Lung (tissue), 12 donors: ENCODE measurements around the gene HERC6. TPM values are rescaled to one million over a fixed set of nuclear protein-coding genes. Genes with fewer than 3 reads are reported as not detected.
"Not testable (repeated sequence)": the region's sequence is repeated elsewhere in the genome, so short reads cannot be mapped to it uniquely, and the experiment has no call there.

ENCODE experiments used
- ATAC-seq: fragments of 200-7000 bp; cut with Tn5 transposase; one replicate; pipeline ENCODE4 v1.9.1; 2020; ENCODE audit warnings: moderate number of reproducible peaks; ENCODE audit not compliant: insufficient read depth, low FRiP score
- DNase-seq, 3 donors: peaks; one replicate each; pipeline ENCODE4 v3.0.0-alpha.2; 2013 to 2017
- H3K27ac ChIP-seq, 2 donors: one replicate each; pipeline ENCODE4 v1.5.1; 2013; ENCODE audit warnings: mild to moderate bottlenecking in 2 of 2, moderate library complexity in 2 of 2, control low read depth in 1 of 2, inconsistent platforms in 1 of 2, low read depth in 1 of 2, low read length in 1 of 2
- H3K27me3 ChIP-seq, 3 donors: one replicate each; pipeline ENCODE4 v1.5.1; 2013; ENCODE audit warnings: low read length in 2 of 3; ENCODE audit not compliant: control insufficient read depth in 3 of 3, insufficient read depth in 3 of 3
- H3K36me3 ChIP-seq, 4 donors: one replicate each; pipeline ENCODE4 v1.5.1; 2013; ENCODE audit warnings: low read length in 4 of 4, mild to moderate bottlenecking in 1 of 4, moderate library complexity in 1 of 4; ENCODE audit not compliant: control insufficient read depth in 4 of 4, insufficient read depth in 4 of 4
- H3K4me1 ChIP-seq, 5 donors: one replicate each; pipeline ENCODE4 v1.5.1; 2013; ENCODE audit warnings: low read length in 5 of 5, mild to moderate bottlenecking in 2 of 5, moderate library complexity in 1 of 5; ENCODE audit not compliant: control insufficient read depth in 5 of 5, insufficient read depth in 5 of 5
- H3K4me3 ChIP-seq: one replicate; pipeline ENCODE4 v1.5.1; 2013; ENCODE audit warnings: mild to moderate bottlenecking, control low read depth, moderate library complexity
- H3K9ac ChIP-seq, 2 donors: one replicate each; pipeline ENCODE4 v1.5.1; 2013; ENCODE audit warnings: low read length in 2 of 2, control low read depth in 1 of 2; ENCODE audit not compliant: insufficient read depth in 1 of 2
- H3K9me3 ChIP-seq, 4 donors: one replicate each; pipeline ENCODE4 v1.5.1; 2013; ENCODE audit warnings: low read length in 3 of 4, mild to moderate bottlenecking in 1 of 4, moderate library complexity in 1 of 4; ENCODE audit not compliant: control insufficient read depth in 4 of 4, insufficient read depth in 3 of 4
- WGBS, 2 donors: extraction: QIAGEN DNeasy Blood & Tissue Kit; methylation state at CpG; one replicate each; pipeline ENCODE4 v1.1.7; 2013; 5-methylcytosine and 5-hydroxymethylcytosine counted together
- polyA plus RNA-seq, 2 donors: library from polyadenylated mRNA; stranded (reverse); fragments of 200-250 nt; gene quantifications; one replicate each; pipeline ENCODE4 v1.2.1, GENCODE V29; 2013
- total RNA-seq, 2 donors: library from RNA; depleted of rRNA in 1 of 2; stranded (reverse); fragments of >200 nt in 1 of 2; gene quantifications; one replicate each; pipeline ENCODE4 v1.2.1, GENCODE V29; 2014 to 2021
- TF ChIP-seq, protein P1 (sequence below): IDR thresholded peaks from 2 replicates; pipeline ENCODE4 v1.5.1; 2012; ENCODE audit warnings: mild to moderate bottlenecking; ENCODE audit errors: control extremely low read depth, extremely low read depth
- donor health status: control.
- donor health status: control.
- donor health status: Bipolar disorder and iron deficiency.
- donor health status: healthy.
- donor health status: DM: yes; HTN: yes; CAD: no.

The HERC6 gene
- total and polyA plus RNA-seq, 4 donors, result 3.4 to 21.7 (median 10.0) TPM

DNA sequence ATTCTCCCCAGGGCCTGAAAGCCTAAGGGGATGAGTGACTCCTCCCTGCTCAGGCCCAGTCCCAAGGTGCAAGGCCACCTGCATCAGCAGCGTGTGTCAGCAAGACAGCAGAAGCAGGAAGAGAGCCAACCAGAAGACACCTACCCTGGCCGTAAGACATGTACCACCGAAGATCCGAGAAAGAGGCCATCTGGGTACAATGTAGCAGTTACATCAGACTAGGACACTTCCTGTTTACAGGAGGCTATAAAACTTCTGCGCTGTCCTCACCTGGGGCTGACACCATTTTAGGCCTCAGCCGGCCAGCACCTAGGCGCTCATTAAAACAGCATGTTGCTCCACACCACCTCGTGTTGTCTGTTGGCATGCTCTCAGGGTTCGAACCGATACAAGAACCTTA is 19.1 kb upstream of the HERC6 start:
- H3K4me3 ChIP-seq, result no peak overlapping the region
- TF ChIP-seq, protein P1, sequence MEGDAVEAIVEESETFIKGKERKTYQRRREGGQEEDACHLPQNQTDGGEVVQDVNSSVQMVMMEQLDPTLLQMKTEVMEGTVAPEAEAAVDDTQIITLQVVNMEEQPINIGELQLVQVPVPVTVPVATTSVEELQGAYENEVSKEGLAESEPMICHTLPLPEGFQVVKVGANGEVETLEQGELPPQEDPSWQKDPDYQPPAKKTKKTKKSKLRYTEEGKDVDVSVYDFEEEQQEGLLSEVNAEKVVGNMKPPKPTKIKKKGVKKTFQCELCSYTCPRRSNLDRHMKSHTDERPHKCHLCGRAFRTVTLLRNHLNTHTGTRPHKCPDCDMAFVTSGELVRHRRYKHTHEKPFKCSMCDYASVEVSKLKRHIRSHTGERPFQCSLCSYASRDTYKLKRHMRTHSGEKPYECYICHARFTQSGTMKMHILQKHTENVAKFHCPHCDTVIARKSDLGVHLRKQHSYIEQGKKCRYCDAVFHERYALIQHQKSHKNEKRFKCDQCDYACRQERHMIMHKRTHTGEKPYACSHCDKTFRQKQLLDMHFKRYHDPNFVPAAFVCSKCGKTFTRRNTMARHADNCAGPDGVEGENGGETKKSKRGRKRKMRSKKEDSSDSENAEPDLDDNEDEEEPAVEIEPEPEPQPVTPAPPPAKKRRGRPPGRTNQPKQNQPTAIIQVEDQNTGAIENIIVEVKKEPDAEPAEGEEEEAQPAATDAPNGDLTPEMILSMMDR, result no peak
- 94 to 95% methylated on average over 10 of the region's 10 CpGs for WGBS, 2 donors
- ATAC-seq (no peak), DNase-seq (no peak)
- no peak overlapping the region for H3K9ac ChIP-seq
- H3K9me3 ChIP-seq, result peaks cover 0 to 8% (median 0%) of the 10 kb centered on the region in 4 donors
- no peak overlapping the region for H3K27ac ChIP-seq
- no peaks in the 10 kb centered on the region for H3K36me3 ChIP-seq
- H3K4me1 ChIP-seq, result no peaks in the 10 kb centered on the region
- H3K27me3 ChIP-seq, result no peaks in the 10 kb centered on the region

GRCh38 chr4:88360256-88360655 is 18.4 kb upstream of the HERC6 start:
- WGBS, 2 donors, result 91 to 92% methylated on average over 6 of the region's 7 CpGs

DNA sequence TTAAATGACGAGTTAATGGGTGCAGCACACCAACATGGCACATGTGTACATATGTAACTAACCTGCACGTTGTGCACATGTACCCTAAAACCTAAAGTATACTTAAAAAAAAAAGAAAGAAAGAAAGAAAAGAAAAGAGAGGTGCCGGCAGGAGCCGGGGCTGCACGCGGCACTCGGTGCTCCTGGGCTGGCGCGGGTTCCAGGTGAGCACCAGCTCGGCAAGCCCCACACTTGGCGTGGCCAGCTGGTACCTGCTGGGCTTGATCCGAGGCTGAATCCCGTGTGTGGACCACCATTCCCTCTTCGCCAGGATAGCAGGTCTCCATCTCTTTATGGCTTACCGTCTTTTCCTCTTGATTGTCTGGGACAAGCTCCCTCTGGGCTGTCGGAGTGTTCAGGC is 17.9 kb upstream of the HERC6 start:
- Histone ChIP-seq H3K4me3 (no peak overlapping the region), H3K4me1 (no peaks in the 10 kb centered on the region), H3K27me3 (no peaks in the 10 kb centered on the region), H3K9me3 (peaks cover 0 to 6% (median 0%) of the 10 kb centered on the region in 4 donors), H3K9ac (no peak overlapping the region), H3K36me3 (no peaks in the 10 kb centered on the region), H3K27ac (no peak overlapping the region)
- WGBS, 2 donors, result 96 to 97% methylated on average over 16 of the region's 16 CpGs
- TF ChIP-seq, protein P1, result no peak
- no peak for DNase-seq
- ATAC-seq, result no peak

More at GRCh38 chr4:88360256-88360655, 18.4 kb upstream of the HERC6 start:
- H3K9ac ChIP-seq, result no peak overlapping the region
- peaks cover 0 to 6% (median 0%) of the 10 kb centered on the region in 4 donors for H3K9me3 ChIP-seq
- no peak overlapping the region for H3K4me3 ChIP-seq
- no peaks in the 10 kb centered on the region for H3K27me3 ChIP-seq
- ATAC-seq (no peak), DNase-seq (no peak)
- H3K4me1 ChIP-seq, result no peaks in the 10 kb centered on the region
- no peak overlapping the region for H3K27ac ChIP-seq
- TF ChIP-seq, protein P1, result no peak
- no peaks in the 10 kb centered on the region for H3K36me3 ChIP-seq

- not testable (repeated sequence) for H3K27ac ChIP-seq, H3K9ac ChIP-seq, H3K27me3 ChIP-seq, H3K4me1 ChIP-seq, H3K4me3 ChIP-seq, H3K9me3 ChIP-seq, DNase-seq, H3K36me3 ChIP-seq, ATAC-seq
- 89 to 91% methylated on average over 18 of the region's 18 CpGs for WGBS, 2 donors
These were observed 17.4 kb upstream of the HERC6 start for GRCh38 chr4:88361217-88361773.
